K562 (cell line): ENCODE measurements around the gene PDCD6IP. TPM values are rescaled to one million over a fixed set of nuclear protein-coding genes. Genes with fewer than 3 reads are reported as not detected.

Experiments
- ARHGAP35 ChIP-seq: fragments of 450-650 bp; IDR thresholded peaks from 2 replicates; pipeline ENCODE4 v1.6.1; 2018; ENCODE audit not compliant: partially characterized antibody
- CBX2 ChIP-seq: fragments of 200-600 bp; sonication (generic); IDR thresholded peaks from one replicate; pipeline ENCODE4 v1.6.1; 2012; ENCODE audit warnings: mild to moderate bottlenecking, low read length, inconsistent platforms; ENCODE audit not compliant: insufficient read depth, poor library complexity, severe bottlenecking
- DEAF1 ChIP-seq: fragments of 450-650 bp; formaldehyde crosslinking; IDR thresholded peaks from 2 replicates; pipeline ENCODE4 v1.4.0; 2020; ENCODE audit warnings: mild to moderate bottlenecking, moderate library complexity
- EP300 ChIP-seq: IDR thresholded peaks from 2 replicates; pipeline ENCODE4 v1.6.1; 2012; ENCODE audit warnings: low read length, improper control_type of control experiment
- ETV5 ChIP-seq: sonication (generic); formaldehyde crosslinking; IDR thresholded peaks from 2 replicates; pipeline ENCODE4 v1.4.0; 2020; ENCODE audit warnings: low read depth, mild to moderate bottlenecking, missing genetic modification reagents
- GATAD2A ChIP-seq: fragments of 450-650 bp; IDR thresholded peaks from 2 replicates; pipeline ENCODE4 v1.6.1; 2017
- KLF1 ChIP-seq: fragments of 450-650 bp; IDR thresholded peaks from 2 replicates; pipeline ENCODE4 v1.6.1; 2016; ENCODE audit warnings: missing genetic modification characterization, missing compliant biosample characterization
- MAZ ChIP-seq, 2 experiments: fragments of 450-650 bp in 1 of 2; sonication (generic) in 1 of 2; formaldehyde crosslinking; IDR thresholded peaks in 1 of 2; conservative IDR thresholded peaks in 1 of 2; 2 replicates each; pipeline versions ENCODE4 v1.4.0 to v1.5.0; 2020; ENCODE audit warnings: mild to moderate bottlenecking in 1 of 2, missing genetic modification reagents in 1 of 2
- NCOA1 ChIP-seq: fragments of 450-650 bp; IDR thresholded peaks from 2 replicates; pipeline ENCODE4 v1.6.1; 2016; ENCODE audit warnings: low read depth
- NKRF ChIP-seq: fragments of 450-650 bp; IDR thresholded peaks from 2 replicates; pipeline ENCODE4 v1.6.1; 2016; ENCODE audit warnings: borderline replicate concordance
- RFX1 ChIP-seq: fragments of 450-650 bp; IDR thresholded peaks from 2 replicates; pipeline ENCODE4 v1.6.1; 2016; ENCODE audit warnings: mild to moderate bottlenecking, moderate library complexity
- RHOXF2B ChIP-seq: fragments of 250-450 bp; sonication (Bioruptor Pico); conservative IDR thresholded peaks from 2 replicates; pipeline ENCODE4 v1.5.1; 2021
- SPI1 ChIP-seq: IDR thresholded peaks from 2 replicates; pipeline ENCODE4 v1.6.1; 2011; ENCODE audit warnings: low read depth, low read length, control low read depth, borderline replicate concordance
- THRAP3 ChIP-seq: fragments of 450-650 bp; IDR thresholded peaks from 2 replicates; pipeline ENCODE4 v1.6.1; 2016; ENCODE audit warnings: mild to moderate bottlenecking, inconsistent platforms, borderline replicate concordance
- TRIM28 ChIP-seq: fragments of 450-650 bp; IDR thresholded peaks from 2 replicates; pipeline ENCODE4 v1.6.1; 2017
- ZBED1 ChIP-seq: IDR thresholded peaks from 2 replicates; pipeline ENCODE4 v1.6.1; 2014
- ZNF57 ChIP-seq: fragments of 450-650 bp; formaldehyde crosslinking; IDR thresholded peaks from 2 replicates; pipeline ENCODE4 v1.4.0; 2020; ENCODE audit warnings: mild to moderate bottlenecking, moderate library complexity
- ZNF766 ChIP-seq: fragments of 200-800 bp; sonication (Bioruptor generic); conservative IDR thresholded peaks from 2 replicates; pipeline ENCODE4 v1.6.1; 2016; ENCODE audit warnings: missing genetic modification characterization, missing compliant biosample characterization
- polyA plus RNA-seq, 8 experiments: library from polyadenylated mRNA; depleted of rRNA in 4 of 8; stranded (reverse) in 5 of 8; unstranded in 3 of 8; fragments of >200 nt; fragmentation: Nextera tagmentation in 2 of 8; fragmentation: Illumina TruSeq in 1 of 8; extraction: Ambion mirVana in 2 of 8; extraction: Trizol in 1 of 8; gene quantifications; 2 replicates each; pipeline versions ENCODE4 v1.2.1 to v1.2.3, GENCODE V29; 2011 to 2014; ENCODE audit warnings: inconsistent platforms in 1 of 8, missing spikeins in 1 of 8
- total RNA-seq, 7 experiments: library from RNA; depleted of rRNA in 6 of 7; stranded (reverse); fragments of >200 nt in 6 of 7; fragmentation: Illumina TruSeq in 2 of 7; extraction: Trizol in 2 of 7; gene quantifications; 2 replicates each; pipeline versions ENCODE4 v1.2.1 to v1.2.3, GENCODE V29; 2011 to 2021; ENCODE audit warnings: low replicate concordance in 1 of 7
- TF ChIP-seq, protein P1 (sequence below): sonication (generic); formaldehyde crosslinking; IDR thresholded peaks from 2 replicates; pipeline ENCODE4 v1.8.0; 2022; ENCODE audit warnings: missing genetic modification reagents, mild to moderate bottlenecking, borderline replicate concordance
- TF ChIP-seq, protein P2 (sequence below): sonication (generic); formaldehyde crosslinking; IDR thresholded peaks from 2 replicates; pipeline ENCODE4 v1.8.1; 2023; ENCODE audit warnings: mild to moderate bottlenecking, missing genetic modification reagents

The PDCD6IP gene
- total and polyA plus RNA-seq, 9 of the 15 experiments (the other 6 are each of a cell fraction or from before 2014, with no cell fraction given) = 40.2 to 302 (median 122) TPM

DNA sequence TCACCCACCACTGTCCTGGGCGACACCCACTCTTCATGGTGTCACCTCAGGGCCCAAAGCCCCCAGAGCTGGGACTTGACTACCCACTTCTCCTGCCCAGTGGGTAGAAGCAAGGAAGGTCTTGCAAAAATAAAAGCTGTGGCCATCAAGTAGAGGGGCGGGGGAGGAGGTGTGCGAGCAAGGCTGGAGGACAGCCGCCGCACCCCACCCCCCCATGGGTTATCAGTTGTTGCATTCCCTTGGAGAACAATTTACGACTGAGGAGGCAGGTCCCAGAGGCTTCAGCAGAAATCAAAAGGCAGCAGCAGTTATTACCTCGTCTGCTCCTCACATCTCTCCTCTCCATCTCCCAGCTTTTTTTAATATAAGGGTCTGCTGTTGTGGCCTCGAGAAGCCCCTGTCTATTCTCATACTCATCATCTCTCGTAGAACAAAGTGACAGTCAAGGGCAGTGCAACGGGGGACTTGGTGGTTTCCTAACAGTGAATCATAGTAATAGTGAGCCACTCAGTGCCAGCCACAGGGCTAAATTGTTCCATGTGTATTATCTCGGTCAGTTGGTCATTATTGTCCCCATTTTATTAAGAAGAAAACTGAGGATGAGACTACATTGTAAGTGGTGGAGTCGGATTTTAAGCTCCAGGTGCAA lies 116.4 kb downstream of the PDCD6IP start (continued):
- TF ChIP-seq EP300 (peak; percentile 90), ZBED1 (no peak), TRIM28 (no peak), THRAP3 (no peak), ETV5 (CRISPR knock-in tag) (0 out of 2 replicates have a peak, but pooled peaks have one; percentile 37), CBX2 (no peak), ZNF57 (CRISPR knock-in tag) (no peak), KLF1 (tag) (peak; percentile 32; the same call in 1 of the 2 replicates), NCOA1 (peak; percentile 27; the same call in 1 of the 2 replicates), DEAF1 (no peak), GATAD2A (no peak; the same call in 1 of the 2 replicates), ARHGAP35 (no peak), RFX1 (no peak), SPI1 (no peak), ZNF766 (CRISPR knock-in tag) (peak; percentile 76; the same call in 1 of the 2 replicates), MAZ (CRISPR knock-in tag; conservative IDR thresholded peaks at IDR 0.05 in 1 of 2, IDR thresholded peaks at IDR 0.05 in 1 of 2) (peak; percentile 81 to 87), RHOXF2B (CRISPR knock-in tag) (no peak), NKRF (no peak)
- TF ChIP-seq, protein P1, sequence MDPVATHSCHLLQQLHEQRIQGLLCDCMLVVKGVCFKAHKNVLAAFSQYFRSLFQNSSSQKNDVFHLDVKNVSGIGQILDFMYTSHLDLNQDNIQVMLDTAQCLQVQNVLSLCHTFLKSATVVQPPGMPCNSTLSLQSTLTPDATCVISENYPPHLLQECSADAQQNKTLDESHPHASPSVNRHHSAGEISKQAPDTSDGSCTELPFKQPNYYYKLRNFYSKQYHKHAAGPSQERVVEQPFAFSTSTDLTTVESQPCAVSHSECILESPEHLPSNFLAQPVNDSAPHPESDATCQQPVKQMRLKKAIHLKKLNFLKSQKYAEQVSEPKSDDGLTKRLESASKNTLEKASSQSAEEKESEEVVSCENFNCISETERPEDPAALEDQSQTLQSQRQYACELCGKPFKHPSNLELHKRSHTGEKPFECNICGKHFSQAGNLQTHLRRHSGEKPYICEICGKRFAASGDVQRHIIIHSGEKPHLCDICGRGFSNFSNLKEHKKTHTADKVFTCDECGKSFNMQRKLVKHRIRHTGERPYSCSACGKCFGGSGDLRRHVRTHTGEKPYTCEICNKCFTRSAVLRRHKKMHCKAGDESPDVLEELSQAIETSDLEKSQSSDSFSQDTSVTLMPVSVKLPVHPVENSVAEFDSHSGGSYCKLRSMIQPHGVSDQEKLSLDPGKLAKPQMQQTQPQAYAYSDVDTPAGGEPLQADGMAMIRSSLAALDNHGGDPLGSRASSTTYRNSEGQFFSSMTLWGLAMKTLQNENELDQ (CRISPR knock-in tag) = no peak
- TF ChIP-seq, protein P2, sequence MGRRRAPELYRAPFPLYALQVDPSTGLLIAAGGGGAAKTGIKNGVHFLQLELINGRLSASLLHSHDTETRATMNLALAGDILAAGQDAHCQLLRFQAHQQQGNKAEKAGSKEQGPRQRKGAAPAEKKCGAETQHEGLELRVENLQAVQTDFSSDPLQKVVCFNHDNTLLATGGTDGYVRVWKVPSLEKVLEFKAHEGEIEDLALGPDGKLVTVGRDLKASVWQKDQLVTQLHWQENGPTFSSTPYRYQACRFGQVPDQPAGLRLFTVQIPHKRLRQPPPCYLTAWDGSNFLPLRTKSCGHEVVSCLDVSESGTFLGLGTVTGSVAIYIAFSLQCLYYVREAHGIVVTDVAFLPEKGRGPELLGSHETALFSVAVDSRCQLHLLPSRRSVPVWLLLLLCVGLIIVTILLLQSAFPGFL (CRISPR knock-in tag) = no peak
